Nephron (organoid): ENCODE data around the gene ECM2.

Experiments
- H3K27ac Mint-ChIP-seq, 3 experiments: 2 replicates each; pipeline ENCODE4 v1.8.0; 2020; ENCODE audit warnings: mixed read lengths in 3 of 3, mild to moderate bottlenecking in 2 of 3, moderate library complexity in 1 of 3
- H3K27me3 Mint-ChIP-seq: 2 replicates; pipeline ENCODE4 v1.8.0; 2021; ENCODE audit warnings: low read depth, mild to moderate bottlenecking, moderate library complexity, mixed read lengths
- H3K36me3 Mint-ChIP-seq: 2 replicates; pipeline ENCODE4 v1.8.0; 2020; ENCODE audit warnings: low read depth, mixed read lengths
- H3K4me1 Mint-ChIP-seq: 2 replicates; pipeline ENCODE4 v1.8.0; 2020; ENCODE audit warnings: mixed read lengths
- H3K4me3 Mint-ChIP-seq, 3 experiments: 2 replicates each; pipeline ENCODE4 v1.8.0; 2020; ENCODE audit warnings: mild to moderate bottlenecking in 3 of 3, mixed read lengths in 3 of 3, moderate library complexity in 2 of 3
- H3K9me3 Mint-ChIP-seq: 2 replicates; pipeline ENCODE4 v1.8.0; 2020; ENCODE audit warnings: mixed read lengths
- TF ChIP-seq, protein P1 (sequence below), 3 experiments: fragments of 200-600 bp; sonication (generic); IDR thresholded peaks; one replicate each; pipeline ENCODE4 v1.5.0; 2021; ENCODE audit warnings: antibody characterized with exemption in 3 of 3; ENCODE audit not compliant: unreplicated experiment in 3 of 3

Gene ECM2

DNA sequence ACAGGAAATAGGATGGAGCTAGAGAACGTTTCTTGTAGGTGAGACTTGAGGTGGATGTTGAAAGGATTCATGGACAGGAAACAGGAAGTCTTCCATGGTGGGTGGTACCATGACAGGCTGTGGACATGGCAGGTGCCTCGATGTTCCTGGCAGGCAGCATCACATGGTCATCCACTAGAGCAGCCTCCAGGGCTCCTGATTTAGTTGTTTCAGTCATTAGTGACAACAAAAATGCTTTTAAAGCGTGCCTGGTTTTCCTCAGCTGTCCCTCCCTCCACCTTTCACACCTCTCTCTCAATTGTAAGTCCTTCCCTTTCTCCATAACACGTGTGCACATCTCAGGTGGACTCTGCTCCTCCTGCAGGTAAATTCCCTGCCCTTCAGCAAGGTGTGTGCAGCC, 28.3 kb downstream of the ECM2 start:
- no peak overlapping the region for H3K4me3 Mint-ChIP-seq
- peaks cover 41% of the 10 kb centered on the region for H3K4me1 Mint-ChIP-seq
- no peaks in the 10 kb centered on the region for H3K27me3 Mint-ChIP-seq
- no peaks in the 10 kb centered on the region for H3K36me3 Mint-ChIP-seq
- peak overlapping the region in 2 of 3 experiments; percentile 66 to 84 for H3K27ac Mint-ChIP-seq
- TF ChIP-seq, protein P1, sequence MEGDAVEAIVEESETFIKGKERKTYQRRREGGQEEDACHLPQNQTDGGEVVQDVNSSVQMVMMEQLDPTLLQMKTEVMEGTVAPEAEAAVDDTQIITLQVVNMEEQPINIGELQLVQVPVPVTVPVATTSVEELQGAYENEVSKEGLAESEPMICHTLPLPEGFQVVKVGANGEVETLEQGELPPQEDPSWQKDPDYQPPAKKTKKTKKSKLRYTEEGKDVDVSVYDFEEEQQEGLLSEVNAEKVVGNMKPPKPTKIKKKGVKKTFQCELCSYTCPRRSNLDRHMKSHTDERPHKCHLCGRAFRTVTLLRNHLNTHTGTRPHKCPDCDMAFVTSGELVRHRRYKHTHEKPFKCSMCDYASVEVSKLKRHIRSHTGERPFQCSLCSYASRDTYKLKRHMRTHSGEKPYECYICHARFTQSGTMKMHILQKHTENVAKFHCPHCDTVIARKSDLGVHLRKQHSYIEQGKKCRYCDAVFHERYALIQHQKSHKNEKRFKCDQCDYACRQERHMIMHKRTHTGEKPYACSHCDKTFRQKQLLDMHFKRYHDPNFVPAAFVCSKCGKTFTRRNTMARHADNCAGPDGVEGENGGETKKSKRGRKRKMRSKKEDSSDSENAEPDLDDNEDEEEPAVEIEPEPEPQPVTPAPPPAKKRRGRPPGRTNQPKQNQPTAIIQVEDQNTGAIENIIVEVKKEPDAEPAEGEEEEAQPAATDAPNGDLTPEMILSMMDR (IDR thresholded peaks at IDR 0.05; ENCODE audit: unreplicated experiment in 3 of 3), result no peak
- H3K9me3 Mint-ChIP-seq, result no peaks in the 10 kb centered on the region

DNA sequence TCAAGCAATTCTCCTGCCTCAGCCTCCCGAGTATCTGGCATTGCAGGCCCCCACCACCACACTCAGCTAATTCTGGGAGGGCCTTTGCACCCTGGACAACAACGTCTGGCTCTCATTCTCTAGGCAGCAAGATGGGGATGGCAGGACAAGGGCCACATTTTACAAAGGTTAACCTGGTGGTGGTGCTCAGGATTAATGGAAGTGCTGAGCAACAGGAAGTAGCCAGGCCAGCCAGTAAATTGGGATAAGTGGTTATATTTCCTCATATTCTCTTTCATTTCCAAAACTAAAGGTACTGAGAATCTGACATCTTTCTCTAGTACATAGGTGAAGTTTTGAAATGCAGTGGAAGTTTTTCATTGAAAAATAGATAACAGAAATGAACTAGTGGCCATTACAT, 28.8 kb downstream of the ECM2 start:
- Mint-ChIP-seq H3K4me1 (peaks cover 41% of the 10 kb centered on the region), H3K27ac (peak overlapping the region in 2 of 3 experiments; percentile 35 to 84), H3K4me3 (no peak overlapping the region), H3K9me3 (no peaks in the 10 kb centered on the region), H3K36me3 (no peaks in the 10 kb centered on the region), H3K27me3 (no peaks in the 10 kb centered on the region)
- TF ChIP-seq, protein P1 (IDR thresholded peaks at IDR 0.05; ENCODE audit: unreplicated experiment in 3 of 3), result no peak

DNA sequence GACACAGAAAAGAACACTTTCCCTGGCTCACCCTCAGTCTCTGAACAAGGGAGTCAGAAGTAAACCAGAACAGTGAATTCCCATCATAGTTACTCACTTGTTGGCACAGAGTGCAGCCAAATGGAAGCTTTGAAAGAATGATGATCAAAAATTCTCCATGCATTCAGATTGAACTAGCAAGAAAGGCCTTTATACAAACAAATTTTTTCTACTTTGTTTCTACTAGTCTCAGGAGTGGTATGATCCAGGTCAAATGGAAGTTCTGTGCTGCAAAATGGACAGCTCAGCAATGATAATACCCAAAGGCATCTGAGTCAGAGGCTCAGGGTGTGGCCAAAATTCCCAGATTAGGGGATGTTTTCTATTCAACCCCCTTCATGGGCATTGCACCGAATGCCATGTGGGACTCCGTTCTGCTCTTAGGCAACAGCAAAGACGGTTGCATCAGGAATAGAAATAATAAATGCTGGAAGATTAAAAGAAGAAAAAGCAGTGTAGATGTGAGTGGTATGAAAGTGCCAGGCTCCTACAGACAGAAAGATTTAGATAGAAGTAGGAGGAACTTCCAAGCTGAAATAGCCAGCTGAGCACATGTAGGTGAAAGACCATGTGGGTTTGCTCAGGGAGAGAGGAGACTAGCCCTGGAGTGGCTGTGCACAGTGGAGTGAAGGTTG, 29.5 kb downstream of the ECM2 start:
- Mint-ChIP-seq H3K9me3 (no peaks in the 10 kb centered on the region), H3K27ac (peak overlapping the region in 2 of 3 experiments; percentile 78 to 84), H3K27me3 (no peaks in the 10 kb centered on the region), H3K4me1 (peaks cover 38% of the 10 kb centered on the region), H3K36me3 (no peaks in the 10 kb centered on the region), H3K4me3 (no peak overlapping the region)
- TF ChIP-seq, protein P1 (IDR thresholded peaks at IDR 0.05; ENCODE audit: unreplicated experiment in 3 of 3), result no peak

DNA sequence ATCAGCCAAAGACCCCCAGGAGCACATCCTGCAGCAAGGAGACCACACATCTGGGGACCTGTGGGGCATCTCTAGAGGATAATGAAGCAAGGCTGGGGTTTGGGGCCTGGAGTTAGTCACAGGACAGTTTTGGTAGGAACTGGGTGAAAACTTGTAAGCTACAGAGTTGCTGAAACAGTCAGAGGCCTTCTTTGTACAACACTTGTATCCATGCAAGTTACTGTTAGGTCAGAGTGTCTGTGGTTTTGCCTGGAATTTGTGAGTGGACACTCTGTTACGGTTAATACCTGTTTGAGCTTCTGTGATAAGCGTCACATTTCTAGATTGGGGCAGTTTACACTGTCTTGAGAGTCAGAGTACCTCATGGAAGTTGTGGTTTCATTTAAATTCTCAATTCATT, 30.9 kb downstream of the ECM2 start:
- Mint-ChIP-seq H3K36me3 (no peaks in the 10 kb centered on the region), H3K27ac (no peak overlapping the region), H3K9me3 (no peaks in the 10 kb centered on the region), H3K27me3 (no peaks in the 10 kb centered on the region), H3K4me3 (no peak overlapping the region), H3K4me1 (peaks cover 37% of the 10 kb centered on the region)
- TF ChIP-seq, protein P1 (IDR thresholded peaks at IDR 0.05; ENCODE audit: unreplicated experiment in 3 of 3), result no peak

DNA sequence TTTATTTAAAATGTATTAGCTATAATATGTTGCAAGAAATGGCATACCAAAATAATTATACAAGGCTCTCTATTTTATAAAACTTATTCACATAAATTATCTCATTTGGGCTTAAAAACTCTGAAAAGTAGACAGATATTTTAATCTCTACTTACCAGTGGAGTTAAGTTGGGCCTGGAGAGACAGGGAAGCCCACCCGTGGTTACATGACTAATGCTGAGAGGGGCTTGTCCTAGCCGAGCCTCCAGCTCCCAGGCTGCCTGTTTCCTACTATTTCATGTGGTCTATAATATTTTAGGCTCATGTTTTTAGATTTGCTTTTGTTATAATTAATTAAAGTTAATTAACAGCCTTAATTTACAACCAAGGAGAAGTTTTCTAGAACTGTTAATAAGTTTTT, 32.6 kb downstream of the ECM2 start:
- no peaks in the 10 kb centered on the region for H3K9me3 Mint-ChIP-seq
- peaks cover 24% of the 10 kb centered on the region for H3K4me1 Mint-ChIP-seq
- no peak overlapping the region for H3K4me3 Mint-ChIP-seq
- H3K27ac Mint-ChIP-seq, result no peak overlapping the region
- TF ChIP-seq, protein P1 (IDR thresholded peaks at IDR 0.05; ENCODE audit: unreplicated experiment in 3 of 3), result no peak
- H3K36me3 Mint-ChIP-seq, result no peaks in the 10 kb centered on the region
- H3K27me3 Mint-ChIP-seq, result no peaks in the 10 kb centered on the region
